GM21447 (cell line): ENCODE data around the gene MAML2.

ENCODE experiments used
- ATAC-seq: cut with Tn5 transposase; IDR thresholded peaks from one replicate; pipeline ENCODE4 v1.9.1; 2021; ENCODE audit not compliant: unreplicated experiment

Gene MAML2

GRCh38 chr11:96162816-96163499 is 180.0 kb downstream of the MAML2 start:
- ATAC-seq: no peak

GRCh38 chr11:96161307-96162089 is 181.5 kb downstream of the MAML2 start:
- ATAC-seq: no peak

GRCh38 chr11:96160732-96161306 is 182.2 kb downstream of the MAML2 start:
- no peak for ATAC-seq

- ATAC-seq: no peak
These were observed 183.0 kb downstream of the MAML2 start for GRCh38 chr11:96159968-96160367.

- ATAC-seq: no peak
These were observed 184.9 kb downstream of the MAML2 start for GRCh38 chr11:96158126-96158525.

GRCh38 chr11:96157517-96157873 is 185.5 kb downstream of the MAML2 start:
- no peak for ATAC-seq

GRCh38 chr11:96156379-96156722 is 186.6 kb downstream of the MAML2 start:
- ATAC-seq: no peak

GRCh38 chr11:96155627-96156378 is 187.2 kb downstream of the MAML2 start:
- peak; percentile 57 for ATAC-seq

GRCh38 chr11:96154802-96155520 is 188.0 kb downstream of the MAML2 start:
- ATAC-seq: no peak

GRCh38 chr11:96152623-96153022 is 190.4 kb downstream of the MAML2 start:
- ATAC-seq: no peak

- ATAC-seq: no peak
These were observed 191.5 kb downstream of the MAML2 start for GRCh38 chr11:96151501-96151900.

GRCh38 chr11:96150609-96151008 is 192.4 kb downstream of the MAML2 start:
- no peak for ATAC-seq

- no peak for ATAC-seq
These were observed 193.0 kb downstream of the MAML2 start for GRCh38 chr11:96149743-96150555.

GRCh38 chr11:96147906-96148486 is 195.0 kb downstream of the MAML2 start:
- no peak for ATAC-seq

- no peak for ATAC-seq
These were observed 195.8 kb downstream of the MAML2 start for GRCh38 chr11:96147186-96147585.

- ATAC-seq: no peak
These were observed 196.2 kb downstream of the MAML2 start for GRCh38 chr11:96146765-96147164.

GRCh38 chr11:96145163-96145585 is 197.8 kb downstream of the MAML2 start:
- no peak for ATAC-seq

GRCh38 chr11:96144553-96144952 is 198.4 kb downstream of the MAML2 start:
- no peak for ATAC-seq

GRCh38 chr11:96143041-96143521 is 199.9 kb downstream of the MAML2 start:
- no peak for ATAC-seq

- ATAC-seq: no peak
These were observed 201.4 kb downstream of the MAML2 start for GRCh38 chr11:96141626-96142025.
